Peyer's patch (tissue), 4 donors: Measurements from ENCODE around the gene ACO2. TPM values are rescaled to one million over a fixed set of nuclear protein-coding genes. Genes with fewer than 3 reads are reported as not detected.
"Not testable (repeated sequence)": the region's sequence is repeated elsewhere in the genome, so short reads cannot be mapped to it uniquely, and the experiment has no call there.

ENCODE experiments used
- DNase-seq, 3 donors: peaks; one replicate each; pipeline ENCODE4 v3.0.0-alpha.2; 2017 to 2019
- H3K27ac ChIP-seq, 4 donors: fragments of 200-600 bp; sonication (generic); one replicate each; pipeline ENCODE4 v1.5.1; 2016 to 2019
- H3K27me3 ChIP-seq, 2 donors: fragments of 200-600 bp; sonication (generic); one replicate each; pipeline ENCODE4 v1.5.1; 2019
- H3K36me3 ChIP-seq, 3 donors: fragments of 200-600 bp; sonication (generic); one replicate each; pipeline ENCODE4 v1.5.1; 2016 to 2019
- H3K4me1 ChIP-seq, 4 donors: fragments of 200-600 bp; sonication (generic); one replicate each; pipeline ENCODE4 v1.5.1; 2016 to 2019
- H3K4me3 ChIP-seq, 4 donors: fragments of 200-600 bp; sonication (generic); 1 replicate in 3 of 4; 2 replicates in 1 of 4; pipeline ENCODE4 v1.5.1; 2016 to 2019; ENCODE audit warnings: mild to moderate bottlenecking in 1 of 4
- H3K9me3 ChIP-seq, 4 donors: fragments of 200-600 bp; sonication (generic); one replicate each; pipeline ENCODE4 v1.5.1; 2016 to 2019; ENCODE audit warnings: mild to moderate bottlenecking in 1 of 4
- POLR2A ChIP-seq, 2 donors: fragments of 450-650 bp; IDR thresholded peaks; one replicate each; pipeline ENCODE4 v1.5.1; 2017; ENCODE audit warnings: antibody characterized with exemption in 2 of 2, mild to moderate bottlenecking in 2 of 2, moderate library complexity in 2 of 2
- total RNA-seq, 4 donors: library from RNA; depleted of rRNA; stranded (reverse); fragments of >200 nt; gene quantifications; one replicate each; pipeline ENCODE4 v1.1.0, GENCODE V29; 2016
- TF ChIP-seq, protein P1 (sequence below), 6 experiments: fragments of 450-650 bp in 4 of 6; fragments of 200-600 bp in 2 of 6; sonication (generic) in 1 of 6; IDR thresholded peaks; one replicate each; pipeline ENCODE4 v1.5.1; 2017 to 2019; ENCODE audit warnings: antibody characterized with exemption in 6 of 6, mild to moderate bottlenecking in 3 of 6, moderate library complexity in 1 of 6

ACO2 gene
- total RNA-seq, 4 donors from 2014 or later, result 115 to 394 (median 356) TPM

DNA sequence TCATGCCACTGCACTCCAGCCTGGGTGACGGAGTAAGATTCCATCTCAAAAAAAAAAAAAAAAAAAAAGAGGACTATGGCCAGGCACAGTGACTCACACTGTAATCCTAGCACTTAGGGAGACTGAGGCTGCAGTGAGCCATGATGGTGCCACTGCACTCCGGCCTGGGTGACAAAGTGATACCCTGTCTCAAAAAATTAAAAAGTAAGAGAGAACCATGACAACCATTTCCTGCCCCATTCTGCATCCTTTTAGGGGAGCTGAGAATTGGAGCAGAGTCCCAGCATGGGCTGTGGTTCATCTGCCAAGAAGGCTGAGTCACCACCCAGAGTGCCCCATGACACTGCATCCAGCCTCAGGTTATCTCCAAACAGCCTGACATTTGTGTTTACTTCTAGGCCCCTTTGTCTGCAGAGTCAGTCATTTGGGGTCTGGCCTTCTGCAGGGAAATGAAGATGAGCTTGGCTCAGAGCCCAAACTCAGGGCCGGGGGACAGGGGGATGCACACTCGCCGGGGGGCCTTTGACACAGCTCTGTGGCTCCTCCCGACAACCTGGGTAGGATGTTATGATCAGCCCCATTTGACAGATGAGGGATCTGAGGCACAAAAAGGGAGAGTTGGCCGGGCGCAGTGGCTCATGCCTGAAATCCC is 96.6 kb downstream of the ACO2 start:
- Histone ChIP-seq H3K4me1 (no peaks in the 10 kb centered on the region), H3K36me3 (no peaks in the 10 kb centered on the region), H3K4me3 (no peak overlapping the region), H3K9me3 (no peaks in the 10 kb centered on the region), H3K27me3 (peaks cover 0 to 3% of the 10 kb centered on the region in 2 donors), H3K27ac (peak overlapping the region in 2 of 4 donors; percentile 26 to 50)
- peak in 1 of 3 donors; percentile 49 for DNase-seq
- TF ChIP-seq POLR2A (IDR thresholded peaks at IDR 0.05), result no peak
- TF ChIP-seq, protein P1, sequence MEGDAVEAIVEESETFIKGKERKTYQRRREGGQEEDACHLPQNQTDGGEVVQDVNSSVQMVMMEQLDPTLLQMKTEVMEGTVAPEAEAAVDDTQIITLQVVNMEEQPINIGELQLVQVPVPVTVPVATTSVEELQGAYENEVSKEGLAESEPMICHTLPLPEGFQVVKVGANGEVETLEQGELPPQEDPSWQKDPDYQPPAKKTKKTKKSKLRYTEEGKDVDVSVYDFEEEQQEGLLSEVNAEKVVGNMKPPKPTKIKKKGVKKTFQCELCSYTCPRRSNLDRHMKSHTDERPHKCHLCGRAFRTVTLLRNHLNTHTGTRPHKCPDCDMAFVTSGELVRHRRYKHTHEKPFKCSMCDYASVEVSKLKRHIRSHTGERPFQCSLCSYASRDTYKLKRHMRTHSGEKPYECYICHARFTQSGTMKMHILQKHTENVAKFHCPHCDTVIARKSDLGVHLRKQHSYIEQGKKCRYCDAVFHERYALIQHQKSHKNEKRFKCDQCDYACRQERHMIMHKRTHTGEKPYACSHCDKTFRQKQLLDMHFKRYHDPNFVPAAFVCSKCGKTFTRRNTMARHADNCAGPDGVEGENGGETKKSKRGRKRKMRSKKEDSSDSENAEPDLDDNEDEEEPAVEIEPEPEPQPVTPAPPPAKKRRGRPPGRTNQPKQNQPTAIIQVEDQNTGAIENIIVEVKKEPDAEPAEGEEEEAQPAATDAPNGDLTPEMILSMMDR (IDR thresholded peaks at IDR 0.05), result no peak

DNA sequence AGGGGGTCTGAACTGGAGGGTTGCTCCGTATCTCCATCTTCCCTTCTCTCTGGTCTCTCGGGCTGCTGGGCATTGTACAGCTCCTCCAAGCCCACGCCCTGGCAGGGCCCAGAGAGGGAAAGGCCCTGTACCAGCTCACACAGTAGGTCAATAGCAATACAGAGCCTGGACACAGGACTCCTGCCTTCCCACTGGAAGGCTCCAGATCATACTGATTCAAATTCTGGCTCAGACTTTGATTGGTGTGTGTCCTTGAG is 98.5 kb downstream of the ACO2 start:
- H3K27me3 ChIP-seq, result no peaks in the 10 kb centered on the region
- H3K9me3 ChIP-seq, result no peaks in the 10 kb centered on the region
- DNase-seq, result no peak
- no peak overlapping the region for H3K27ac ChIP-seq
- H3K4me1 ChIP-seq, result no peaks in the 10 kb centered on the region
- no peak overlapping the region for H3K4me3 ChIP-seq
- TF ChIP-seq, protein P1 (IDR thresholded peaks at IDR 0.05), result no peak
- TF ChIP-seq POLR2A (IDR thresholded peaks at IDR 0.05), result no peak
- no peaks in the 10 kb centered on the region for H3K36me3 ChIP-seq

DNA sequence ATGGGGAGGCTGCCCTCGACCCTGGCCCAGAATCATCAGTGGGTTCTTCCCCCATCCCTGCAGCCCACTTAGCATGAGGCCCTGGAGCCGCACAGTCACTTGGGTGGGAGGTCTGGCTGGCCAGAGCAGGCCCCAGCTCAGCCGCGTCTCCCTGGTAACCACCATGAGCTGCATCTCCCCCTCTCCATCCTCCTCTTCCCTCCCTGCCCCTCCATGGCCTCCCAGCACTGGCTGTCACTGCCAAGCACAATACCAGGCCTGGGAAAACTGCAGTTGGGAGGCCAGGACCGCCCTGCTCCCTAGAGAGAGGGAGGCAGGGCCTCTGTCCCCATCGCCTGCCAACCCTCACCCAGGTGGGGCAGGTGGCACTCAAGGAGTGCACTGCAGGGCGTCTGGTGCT is 99.9 kb downstream of the ACO2 start:
- TF ChIP-seq, protein P1 (IDR thresholded peaks at IDR 0.05), result no peak
- TF ChIP-seq POLR2A (IDR thresholded peaks at IDR 0.05), result no peak
- Histone ChIP-seq H3K4me1 (no peaks in the 10 kb centered on the region), H3K9me3 (no peaks in the 10 kb centered on the region), H3K36me3 (no peaks in the 10 kb centered on the region), H3K4me3 (no peak overlapping the region), H3K27me3 (no peaks in the 10 kb centered on the region), H3K27ac (no peak overlapping the region)
- peak in 1 of 3 donors; percentile 46 for DNase-seq

- H3K27ac ChIP-seq, result no peak overlapping the region
- peak in 1 of 3 donors; percentile 37 for DNase-seq
- H3K36me3 ChIP-seq, result no peaks in the 10 kb centered on the region
- no peaks in the 10 kb centered on the region for H3K27me3 ChIP-seq
- H3K4me1 ChIP-seq, result no peaks in the 10 kb centered on the region
- no peak overlapping the region for H3K4me3 ChIP-seq
- no peak for TF ChIP-seq POLR2A (IDR thresholded peaks at IDR 0.05)
- TF ChIP-seq, protein P1 (IDR thresholded peaks at IDR 0.05), result no peak
- no peaks in the 10 kb centered on the region for H3K9me3 ChIP-seq
These were observed 101.3 kb downstream of the ACO2 start for GRCh38 chr22:41570221-41570620.

GRCh38 chr22:41571786-41572185 is 102.9 kb downstream of the ACO2 start:
- TF ChIP-seq, protein P1 (IDR thresholded peaks at IDR 0.05), result no peak
- TF ChIP-seq POLR2A (IDR thresholded peaks at IDR 0.05), result no peak
- Histone ChIP-seq H3K27me3 (no peaks in the 10 kb centered on the region), H3K4me3 (no peak overlapping the region), H3K9me3 (no peaks in the 10 kb centered on the region), H3K4me1 (no peaks in the 10 kb centered on the region), H3K27ac (no peak overlapping the region), H3K36me3 (peaks cover 0 to 12% (median 0%) of the 10 kb centered on the region in 3 donors)
- DNase-seq, result peak in 1 of 3 donors; percentile 45

GRCh38 chr22:41572305-41572704 is 103.4 kb downstream of the ACO2 start:
- peaks cover 0 to 18% (median 0%) of the 10 kb centered on the region in 3 donors for H3K36me3 ChIP-seq
- not testable (repeated sequence) for H3K27ac ChIP-seq, H3K9me3 ChIP-seq, H3K4me1 ChIP-seq, H3K4me3 ChIP-seq, H3K27me3 ChIP-seq, DNase-seq
